Psoas muscle (tissue), 8 donors: ENCODE data around the gene SLC22A14. TPM values are rescaled to one million over a fixed set of nuclear protein-coding genes. Genes with fewer than 3 reads are reported as not detected.
"Not testable (repeated sequence)": the region's sequence is repeated elsewhere in the genome, so short reads cannot be mapped to it uniquely, and the experiment has no call there.

Experiments used
- ATAC-seq, 4 donors: fragments of 200-7000 bp; cut with Tn5 transposase; one replicate each; pipeline ENCODE4 v1.9.1; 2020; ENCODE audit warnings: moderate library complexity in 3 of 4, mild to moderate bottlenecking in 2 of 4
- DNase-seq, 2 donors: peaks; one replicate each; pipeline ENCODE4 v3.0.0-alpha.2; 2020
- H3K27ac ChIP-seq: fragments of 200-600 bp; one replicate; pipeline ENCODE4 v1.8.0; 2022
- H3K27me3 ChIP-seq, 3 donors: fragments of 200-600 bp in 1 of 3; one replicate each; pipeline versions ENCODE4 v1.6.1 to v1.8.0; 2013 to 2022; ENCODE audit warnings: low read length in 2 of 3, mild to moderate bottlenecking in 2 of 3, moderate library complexity in 1 of 3; ENCODE audit not compliant: insufficient read depth in 3 of 3
- H3K36me3 ChIP-seq, 2 donors: fragments of 200-600 bp in 1 of 2; one replicate each; pipeline versions ENCODE4 v1.6.1 to v1.8.0; 2013 to 2022; ENCODE audit warnings: low read depth in 1 of 2, mild to moderate bottlenecking in 1 of 2, moderate library complexity in 1 of 2; ENCODE audit not compliant: insufficient read depth in 1 of 2
- H3K4me1 ChIP-seq: fragments of 200-600 bp; one replicate; pipeline ENCODE4 v1.8.0; 2022
- H3K4me3 ChIP-seq: fragments of 200-600 bp; one replicate; pipeline ENCODE4 v1.8.0; 2022; ENCODE audit warnings: mild to moderate bottlenecking
- H3K9me3 ChIP-seq: fragments of 200-600 bp; one replicate; pipeline ENCODE4 v1.8.0; 2022
- CTCF ChIP-seq: fragments of 200-600 bp; IDR thresholded peaks from one replicate; pipeline ENCODE4 v1.8.0; 2022; ENCODE audit warnings: antibody characterized with exemption
- WGBS, 3 donors: extraction: QIAGEN DNeasy Blood & Tissue Kit; methylation state at CpG; one replicate each; pipeline versions ENCODE4 v1.1.6 to v1.1.7; 2013; 5-methylcytosine and 5-hydroxymethylcytosine counted together
- intact Hi-C, 2 donors: fragments of 100-400 bp; cut with DNase I; formaldehyde crosslinking; loops; one replicate each; pipeline versions ENCODE4 v1.11.0 to v1.14.2; 2022
- polyA plus RNA-seq, 3 donors: library from polyadenylated mRNA; stranded (reverse); fragments of 200-250 nt; gene quantifications; one replicate each; pipeline ENCODE4 v1.2.3, GENCODE V29; 2013
- total RNA-seq, 4 donors: library from RNA; stranded (reverse); fragmentation: NEBNext Ultra II Directional in 2 of 4; extraction: Animal tissue kit (Norgen Biotek cat#: 25700) in 2 of 4; gene quantifications; one replicate each; pipeline versions ENCODE4 v1.2.1 to v1.2.4, GENCODE V29; 2021 to 2023
- donor health status: healthy with polysubstance abuse.
- donor health status: DM: no; HTN: no; CAD: no; lungs with moderate emphysema.
- donor health status: Bipolar disorder and iron deficiency.
- donor health status: healthy.
- donor health status: DM: yes; HTN: yes; CAD: no.
- donor health status: DM: no; HTN: no; CAD: no.
- donor health status: DM: no; HTN: no; CAD: no.
- donor health status: DM: yes; HTN: yes; CAD: no.

The SLC22A14 gene
- total and polyA plus RNA-seq, 7 donors = 0.08 to 0.64 (median 0.26) TPM

- H3K27me3 ChIP-seq = no peaks in the 10 kb centered on the region
- DNase-seq = no peak
- ATAC-seq = no peak
- H3K4me3 ChIP-seq = no peak overlapping the region
- H3K4me1 ChIP-seq = no peaks in the 10 kb centered on the region
- H3K9me3 ChIP-seq = no peaks in the 10 kb centered on the region
- peaks cover 0 to 25% of the 10 kb centered on the region in 2 donors for H3K36me3 ChIP-seq
- intact Hi-C loops = no loop called here
- WGBS, 3 donors = 92 to 96% (median 94%) methylated on average over 13 of the region's 13 CpGs
- TF ChIP-seq CTCF = no peak
- no peak overlapping the region for H3K27ac ChIP-seq
These were observed 5.0 kb upstream of the SLC22A14 start for GRCh38 chr3:38276917-38277630.

GRCh38 chr3:38278841-38279240 lies 3.3 kb upstream of the SLC22A14 start:
- Histone ChIP-seq H3K4me3 (no peak overlapping the region), H3K27me3 (no peaks in the 10 kb centered on the region), H3K36me3 (peaks cover 0 to 25% of the 10 kb centered on the region in 2 donors), H3K4me1 (no peaks in the 10 kb centered on the region), H3K27ac (no peak overlapping the region), H3K9me3 (no peaks in the 10 kb centered on the region)
- no peak for TF ChIP-seq CTCF
- WGBS, 3 donors = 80 to 90% (median 89%) methylated on average over 5 of the region's 5 CpGs
- intact Hi-C loops = no loop called here
- no peak for DNase-seq
- no peak for ATAC-seq

GRCh38 chr3:38283810-38284755 lies 2.0 kb downstream of the SLC22A14 start:
- Histone ChIP-seq H3K27me3 (no peaks in the 10 kb centered on the region), H3K9me3 (no peaks in the 10 kb centered on the region), H3K36me3 (no peaks in the 10 kb centered on the region), H3K4me3 (no peak overlapping the region), H3K4me1 (no peaks in the 10 kb centered on the region), H3K27ac (no peak overlapping the region)
- DNase-seq = no peak
- intact Hi-C loops = no loop called here
- no peak for TF ChIP-seq CTCF
- ATAC-seq = no peak
- 73 to 80% (median 79%) methylated on average over 16 of the region's 16 CpGs for WGBS, 3 donors

- Histone ChIP-seq H3K36me3 (no peaks in the 10 kb centered on the region), H3K27ac (no peak overlapping the region), H3K4me3 (no peak overlapping the region), H3K27me3 (no peaks in the 10 kb centered on the region), H3K9me3 (no peaks in the 10 kb centered on the region), H3K4me1 (no peaks in the 10 kb centered on the region)
- TF ChIP-seq CTCF = no peak
- intact Hi-C loops = no loop called here
- WGBS, 3 donors = 89 to 91% (median 90%) methylated on average over 6 of the region's 6 CpGs
- no peak for ATAC-seq
- DNase-seq = no peak
These were observed 2.7 kb downstream of the SLC22A14 start for GRCh38 chr3:38284756-38285150.

GRCh38 chr3:38289286-38290217 lies 7.5 kb downstream of the SLC22A14 start:
- H3K27me3 ChIP-seq, H3K9me3 ChIP-seq, DNase-seq, H3K36me3 ChIP-seq, H3K27ac ChIP-seq, H3K4me1 ChIP-seq, H3K4me3 ChIP-seq, ATAC-seq, intact Hi-C loops: not testable (repeated sequence)
- WGBS, 3 donors = 89 to 96% (median 92%) methylated on average over 16 of the region's 16 CpGs

- ATAC-seq = not testable (repeated sequence)
These were observed 15.0 kb downstream of the SLC22A14 start for GRCh38 chr3:38297053-38297452.

More at GRCh38 chr3:38297053-38297452, 15.0 kb downstream of the SLC22A14 start:
- H3K36me3 ChIP-seq, H3K27ac ChIP-seq, intact Hi-C loops, H3K4me3 ChIP-seq, H3K27me3 ChIP-seq, DNase-seq, H3K4me1 ChIP-seq, H3K9me3 ChIP-seq: not testable (repeated sequence)
- 67 to 88% (median 78%) methylated on average over 4 of the region's 4 CpGs for WGBS, 3 donors
